ENCODE results near the gene MAP7D1.
"Not testable (repeated sequence)": the region's sequence is repeated elsewhere in the genome, so short reads cannot be mapped to it uniquely, and the experiment has no call there.

MAP7D1 gene

DNA sequence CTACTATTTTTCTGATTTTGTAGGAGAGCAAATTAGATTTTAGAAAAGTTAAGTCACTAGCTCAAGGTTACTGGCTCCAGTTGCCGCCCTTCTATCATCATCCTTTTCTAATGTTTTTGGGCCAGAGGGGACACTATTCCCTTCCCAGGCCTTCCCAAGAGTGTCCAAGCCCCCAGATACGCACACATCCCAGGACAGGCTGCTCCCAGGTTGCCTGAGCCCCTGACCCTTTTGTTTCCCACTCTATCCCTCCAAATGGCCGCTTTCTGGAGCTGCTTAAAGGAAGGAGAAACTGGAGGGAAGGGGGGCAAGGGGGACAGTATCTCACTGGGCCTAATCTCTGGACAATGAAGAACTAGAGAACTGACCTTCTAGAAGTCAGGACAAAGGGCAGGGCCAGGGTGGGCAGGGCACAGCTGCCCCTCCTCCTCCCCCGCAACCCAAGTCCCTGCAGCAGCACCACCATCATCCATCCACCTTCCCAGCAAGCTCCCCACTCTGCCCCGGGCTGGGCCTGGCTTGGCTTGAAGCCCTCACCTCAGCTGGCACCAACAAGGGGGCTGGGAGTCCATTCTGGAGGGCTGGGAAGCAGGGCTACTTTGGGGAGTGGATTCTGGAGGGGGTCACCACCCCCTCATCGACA lies 1.1 kb upstream of the MAP7D1 start:
- DNase-seq = no peak

DNA sequence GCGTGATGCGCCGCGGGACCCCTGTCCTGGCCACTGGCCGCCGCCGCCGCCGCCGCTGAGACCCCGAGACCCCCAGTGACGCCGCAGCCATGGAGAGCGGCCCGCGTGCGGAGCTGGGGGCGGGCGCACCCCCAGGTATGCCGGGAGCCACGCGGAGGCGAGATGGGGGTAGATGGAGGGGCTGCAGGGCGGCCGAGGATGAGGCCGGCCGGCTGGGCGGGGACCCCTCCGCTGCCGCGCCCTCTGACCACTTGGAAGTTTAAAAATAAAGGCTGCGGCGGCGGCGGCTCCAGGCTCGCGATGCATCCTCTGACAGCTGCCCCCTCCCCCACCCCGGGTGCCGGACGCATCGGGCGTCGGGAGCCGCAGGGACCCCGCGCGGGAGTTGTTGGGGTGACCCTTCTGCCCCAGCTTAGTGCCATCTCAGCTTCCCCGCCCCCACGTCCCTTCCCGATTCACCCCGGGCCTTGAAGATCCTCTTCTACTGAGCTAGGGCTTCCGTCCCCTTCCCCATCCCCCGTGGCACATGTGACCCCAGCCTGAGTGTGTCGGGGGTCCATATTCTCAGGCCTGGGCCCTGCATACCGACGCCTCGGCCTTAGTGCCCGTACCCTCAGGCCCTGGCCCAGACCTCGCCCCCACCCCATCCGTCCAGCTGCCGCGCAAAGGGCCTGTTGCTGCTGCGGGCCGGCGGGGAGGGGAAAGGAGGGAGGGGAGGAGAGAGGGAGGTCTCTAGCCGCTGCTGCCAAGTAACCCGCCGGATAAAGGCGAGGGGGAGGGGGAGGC lies 562 bp downstream of the MAP7D1 start:
- peak; percentile 64 for DNase-seq

GRCh38 chr1:36157115-36157903 lies 1.3 kb downstream of the MAP7D1 start:
- DNase-seq = no peak

GRCh38 chr1:36157973-36158826 lies 2.2 kb downstream of the MAP7D1 start:
- no peak for DNase-seq

- not testable (repeated sequence) for DNase-seq
Measured at GRCh38 chr1:36158827-36159252, 2.9 kb downstream of the MAP7D1 start.

DNA sequence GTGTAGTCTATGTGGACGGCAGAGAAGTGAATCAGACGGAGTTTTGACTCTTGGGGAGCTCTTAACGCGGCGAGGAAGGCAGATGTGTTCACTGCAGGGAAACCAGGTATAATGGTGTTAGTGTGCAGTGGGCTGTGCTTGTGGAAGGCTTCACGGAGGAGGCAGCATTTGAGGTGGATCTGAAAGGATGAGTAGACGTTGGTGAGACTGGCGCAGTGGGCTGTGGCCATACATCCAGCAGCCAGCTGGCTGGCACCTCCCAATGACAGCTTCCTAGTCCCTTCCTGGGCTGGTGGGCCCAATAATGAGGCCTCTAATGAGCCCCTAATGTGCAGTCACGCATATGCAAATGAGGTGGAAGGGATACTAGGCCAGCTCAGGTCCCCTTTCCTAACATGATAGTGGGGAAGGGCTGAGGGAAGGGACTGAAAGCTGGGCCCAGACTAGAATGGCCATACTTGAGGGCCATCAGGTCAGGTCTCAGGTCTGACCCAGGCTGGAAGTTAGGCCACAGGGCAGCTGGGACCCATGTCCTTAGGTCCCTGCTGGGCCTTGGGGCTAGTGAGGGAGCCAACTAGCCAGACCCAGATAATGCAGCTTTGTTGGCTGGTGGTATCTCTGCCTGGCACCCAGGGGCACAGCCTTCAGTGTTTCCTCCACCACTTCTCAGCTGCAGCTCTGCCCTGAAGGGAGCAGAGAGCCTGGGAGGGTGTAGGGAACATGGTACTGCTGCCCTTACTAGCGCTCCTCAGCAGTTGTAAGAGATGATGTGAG lies 3.8 kb downstream of the MAP7D1 start:
- no peak for DNase-seq

- peak; percentile 20 for DNase-seq
Measured at GRCh38 chr1:36160388-36160948, 4.5 kb downstream of the MAP7D1 start.

DNA sequence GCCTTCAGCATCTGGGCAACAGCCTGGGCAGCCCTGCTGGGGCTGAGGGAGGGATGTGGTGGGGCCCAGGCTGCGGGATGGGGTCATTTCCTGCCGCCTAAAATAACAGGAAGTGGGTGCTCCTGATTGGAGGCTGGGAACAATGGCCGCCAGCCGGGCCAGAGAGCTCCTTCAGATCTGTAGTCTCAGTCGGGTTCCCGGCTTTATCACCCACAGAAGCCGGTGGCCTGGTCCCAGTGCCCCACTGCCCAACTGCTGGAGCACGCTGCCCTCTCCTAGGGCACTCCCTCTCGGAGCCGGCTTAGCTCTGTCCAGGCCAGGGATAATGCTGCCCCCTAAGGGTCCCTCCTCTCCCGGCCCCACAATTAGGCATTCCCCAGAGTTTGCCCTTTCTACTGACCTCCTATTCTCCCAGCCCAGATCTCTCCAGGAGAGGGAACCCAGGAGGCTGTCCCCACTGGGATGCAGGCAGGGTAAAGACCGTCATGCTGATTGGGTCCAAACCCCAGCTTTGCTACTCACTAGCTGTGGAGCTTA lies 5.1 kb downstream of the MAP7D1 start:
- DNase-seq = peak; percentile 77

DNA sequence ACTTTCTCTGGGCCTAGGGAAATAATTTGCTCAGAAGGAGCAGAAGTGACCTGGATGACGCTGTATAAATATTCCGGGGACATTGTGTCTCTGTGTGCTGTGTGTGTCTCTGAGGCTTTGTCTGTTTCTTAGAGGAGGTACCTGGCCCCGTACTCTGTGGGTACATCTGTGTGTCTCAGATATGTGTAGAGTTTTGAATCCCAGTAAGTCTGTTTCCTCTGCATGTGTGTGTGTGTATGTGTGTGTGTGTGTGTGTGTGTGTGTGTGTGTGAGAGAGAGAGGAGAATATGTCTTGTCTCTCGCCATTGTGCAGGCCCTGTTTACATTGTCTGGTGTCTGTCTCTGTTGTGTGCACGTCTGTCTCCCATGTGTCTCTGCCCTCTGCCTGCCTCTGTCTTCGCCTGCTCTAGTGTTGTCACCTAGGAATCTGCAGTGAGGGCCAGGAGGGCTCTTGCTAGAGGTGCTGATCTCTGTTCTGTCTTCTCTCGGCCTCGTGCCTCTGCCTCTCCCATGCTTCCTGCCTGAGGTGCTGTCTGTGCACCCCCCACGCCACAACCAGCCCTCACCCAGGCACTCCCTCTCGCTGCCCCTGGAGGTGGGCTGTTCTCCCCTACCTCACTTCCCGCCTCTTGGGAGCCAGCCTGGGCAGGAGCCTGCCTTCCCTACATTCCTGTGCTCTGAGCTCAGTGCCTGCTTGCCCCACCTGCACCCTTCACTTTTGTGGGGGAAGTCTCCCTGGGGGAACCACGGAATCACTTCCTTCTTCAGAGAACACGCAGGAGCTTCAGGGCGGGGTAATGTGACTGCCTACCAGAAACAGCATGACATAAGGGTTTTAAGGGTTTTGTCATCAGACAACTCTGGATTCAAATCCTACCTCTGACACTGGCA lies 5.9 kb downstream of the MAP7D1 start:
- DNase-seq = peak; percentile 64

GRCh38 chr1:36162680-36163239 lies 6.8 kb downstream of the MAP7D1 start:
- DNase-seq = no peak

DNA sequence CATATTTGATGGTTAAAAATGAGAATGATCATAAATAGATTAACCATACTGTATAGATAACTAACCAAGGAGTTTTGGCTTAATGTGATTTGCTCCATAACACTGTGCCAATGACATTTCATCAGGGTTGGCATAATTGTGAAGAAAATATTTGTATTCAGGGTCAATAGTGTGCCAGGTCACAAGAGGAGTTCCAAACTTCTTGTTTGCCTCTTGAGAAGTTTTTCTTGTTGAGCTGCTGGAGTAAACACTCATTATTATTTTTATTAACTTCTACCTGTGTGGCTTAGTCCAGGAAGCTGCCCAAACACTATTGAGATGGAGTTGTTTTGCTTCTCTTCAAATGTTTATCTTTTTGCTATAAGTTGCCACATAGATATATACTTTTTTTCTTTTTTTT lies 7.5 kb downstream of the MAP7D1 start:
- no peak for DNase-seq

DNA sequence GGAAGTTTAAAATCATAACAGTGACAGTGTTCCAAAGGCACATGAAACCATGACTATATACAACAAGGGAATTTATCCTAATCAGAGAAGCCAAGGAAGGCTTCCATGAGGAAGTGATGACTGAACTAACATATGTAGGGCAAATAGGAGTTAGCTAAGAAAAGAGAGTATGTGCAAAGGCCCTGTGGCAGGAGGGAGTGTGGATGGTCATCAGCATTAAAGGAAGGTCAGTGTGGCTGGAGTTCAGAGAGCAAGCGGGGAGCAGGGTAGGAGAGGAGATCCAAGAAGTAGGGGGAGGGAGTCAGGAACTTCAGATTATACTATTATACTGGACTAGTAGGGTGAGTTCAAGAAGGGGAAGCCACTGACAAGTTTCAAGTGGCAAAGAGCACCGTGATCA lies 8.4 kb downstream of the MAP7D1 start:
- DNase-seq = no peak

DNA sequence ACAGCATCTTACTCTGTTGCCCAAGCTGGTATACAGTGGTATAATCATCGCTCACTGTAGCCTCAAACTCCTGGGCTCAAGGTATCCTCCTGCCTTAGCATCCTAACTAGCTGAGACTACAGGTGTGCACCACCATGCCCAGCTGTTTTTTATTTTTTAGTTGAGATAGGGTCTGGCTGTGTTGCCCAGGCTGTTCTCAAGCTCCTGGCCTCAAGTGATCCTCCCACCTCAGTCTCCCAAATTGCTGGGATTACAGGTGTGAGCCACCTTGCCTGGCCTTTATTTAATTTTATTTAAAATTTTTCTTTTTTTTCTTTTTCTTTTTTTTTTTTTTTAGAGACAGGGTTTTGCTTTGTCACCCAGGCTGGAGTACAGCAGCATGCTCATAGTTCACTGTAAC lies 9.2 kb downstream of the MAP7D1 start:
- no peak for DNase-seq

DNA sequence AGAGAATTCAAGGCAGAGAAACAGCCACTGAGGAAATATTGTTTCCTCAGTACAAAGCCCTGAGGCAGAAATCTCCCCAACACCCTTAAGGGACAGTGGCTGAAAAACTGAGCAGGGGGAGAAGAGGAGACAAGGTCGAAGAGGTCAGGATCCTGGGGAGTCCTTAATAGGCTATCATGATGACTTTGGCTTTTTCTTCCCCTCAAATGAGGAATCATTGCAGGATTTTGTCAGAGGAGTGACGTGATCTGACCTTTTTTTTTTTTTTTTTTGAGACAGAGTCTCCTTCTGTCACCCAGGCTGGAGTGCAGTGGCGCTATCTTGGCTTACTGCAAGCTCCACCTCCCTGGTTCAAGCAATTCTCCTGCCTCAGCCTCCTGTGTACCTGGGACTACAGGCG lies 10.2 kb downstream of the MAP7D1 start:
- no peak for DNase-seq

GRCh38 chr1:36166938-36167905 lies 11.3 kb downstream of the MAP7D1 start:
- DNase-seq = no peak

DNA sequence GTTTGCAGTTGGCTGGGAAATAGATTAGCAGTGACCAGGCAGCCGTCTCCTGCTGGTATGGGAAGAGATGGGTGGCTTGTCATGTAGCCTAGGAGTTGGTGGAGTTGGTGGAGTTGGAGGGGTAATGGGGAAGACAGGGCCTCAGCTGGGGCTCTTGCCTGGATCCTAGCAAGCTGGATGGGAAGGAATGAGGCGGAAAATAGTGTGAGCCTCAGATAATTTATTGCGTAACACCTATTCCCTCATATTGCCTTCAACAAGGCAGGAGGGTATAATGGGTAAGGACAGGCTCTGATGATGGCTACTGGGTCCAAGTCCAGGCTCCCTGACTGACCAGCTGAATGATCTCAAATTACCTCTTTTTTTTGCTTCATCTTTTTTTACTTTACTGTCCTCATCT lies 12.6 kb downstream of the MAP7D1 start:
- no peak for DNase-seq

- DNase-seq = no peak
Measured at GRCh38 chr1:36170643-36171412, 14.9 kb downstream of the MAP7D1 start.

Measured in CD4-positive, alpha-beta T cell treated with Interleukin-17A for 1 hour (primary cell).